ENCODE data around the gene FSTL1. TPM values are rescaled to one million over a fixed set of nuclear protein-coding genes. Genes with fewer than 3 reads are reported as not detected.

The FSTL1 gene
- total RNA-seq, 2 experiments from 2014 or later, result 0.12 to 0.40 TPM

- CTCF ChIA-PET, result interaction anchor here (0.9 to 8.5 kb wide), 7 partner anchors 15 to 526 kb away, joined by 4 to 241 read pairs (median 27); partner anchors contain the start of gene LRRC58
- no peak overlapping the region for H3K4me3 Mint-ChIP-seq
- POLR2A ChIA-PET, result interaction anchor here (0.6 kb wide), 1 partner anchor 140 kb away, joined by 3 read pairs; no protein-coding TSS in a partner anchor
These were observed 31.8 kb downstream of the FSTL1 start for GRCh38 chr3:120418866-120419490.

GRCh38 chr3:120418446-120418845 lies 32.3 kb downstream of the FSTL1 start:
- no peaks in the 10 kb centered on the region for H3K36me3 Mint-ChIP-seq
- POLR2A ChIA-PET, result interaction anchor here (0.6 kb wide), 1 partner anchor 140 kb away, joined by 3 read pairs; no protein-coding TSS in a partner anchor
- H3K9me3 Mint-ChIP-seq, result no peaks in the 10 kb centered on the region
- no peak for DNase-seq
- H3K27ac Mint-ChIP-seq, result no peak overlapping the region
- CTCF ChIA-PET, result interaction anchor here (0.6 to 8.5 kb wide), 14 partner anchors 14 to 1216 kb away, joined by 3 to 241 read pairs (median 6); partner anchors contain the start of genes GPR156 and LRRC58
- intact Hi-C loops (cut with micrococcal nuclease), result loop anchor here (5.0 kb wide), 2 partner anchors 326 to 596 kb away; partner anchors contain the start of gene GSK3B
- peaks cover 12% of the 10 kb centered on the region for H3K4me1 Mint-ChIP-seq (ENCODE audit: low read depth)
- no peak overlapping the region for H3K4me3 Mint-ChIP-seq
- H3K27me3 Mint-ChIP-seq, result no peaks in the 10 kb centered on the region

More at GRCh38 chr3:120418866-120419490, 31.8 kb downstream of the FSTL1 start:
- intact Hi-C loops (cut with micrococcal nuclease), result loop anchor here (1.0 to 5.0 kb wide), 3 partner anchors 327 to 597 kb away; partner anchors contain the start of gene GSK3B
- no peaks in the 10 kb centered on the region for H3K9me3 Mint-ChIP-seq
- H3K27ac Mint-ChIP-seq, result no peak overlapping the region
- no peaks in the 10 kb centered on the region for H3K36me3 Mint-ChIP-seq
- DNase-seq, result peak; percentile 41
- peaks cover 12% of the 10 kb centered on the region for H3K4me1 Mint-ChIP-seq (ENCODE audit: low read depth)
- H3K27me3 Mint-ChIP-seq, result no peaks in the 10 kb centered on the region

GRCh38 chr3:120417272-120417911 lies 33.4 kb downstream of the FSTL1 start:
- no peaks in the 10 kb centered on the region for H3K9me3 Mint-ChIP-seq
- peak; percentile 93 for DNase-seq
- H3K27ac Mint-ChIP-seq, result no peak overlapping the region
- no peaks in the 10 kb centered on the region for H3K27me3 Mint-ChIP-seq
- POLR2A ChIA-PET, result interaction anchor here (0.8 to 1.5 kb wide), 4 partner anchors 68 to 323 kb away, joined by 3 to 4 read pairs (median 4); partner anchors contain the start of genes GSK3B and LRRC58
- intact Hi-C loops (cut with micrococcal nuclease), result loop anchor here (1.0 to 5.0 kb wide), 7 partner anchors 69 to 595 kb away; partner anchors contain the start of genes GSK3B, GTF2E1 and RABL3
- H3K36me3 Mint-ChIP-seq, result no peaks in the 10 kb centered on the region
- CTCF ChIA-PET, result interaction anchor here (0.5 to 8.5 kb wide), 56 partner anchors 8 to 752 kb away, joined by 3 to 241 read pairs (median 4); partner anchors contain the start of genes GPR156, LRRC58 and NDUFB4
- H3K4me3 Mint-ChIP-seq, result peak overlapping the region; percentile 74
- peaks cover 12% of the 10 kb centered on the region for H3K4me1 Mint-ChIP-seq (ENCODE audit: low read depth)

GRCh38 chr3:120416868-120417267 lies 33.9 kb downstream of the FSTL1 start:
- DNase-seq, result peak; percentile 13
- H3K27ac Mint-ChIP-seq, result no peak overlapping the region

DNA sequence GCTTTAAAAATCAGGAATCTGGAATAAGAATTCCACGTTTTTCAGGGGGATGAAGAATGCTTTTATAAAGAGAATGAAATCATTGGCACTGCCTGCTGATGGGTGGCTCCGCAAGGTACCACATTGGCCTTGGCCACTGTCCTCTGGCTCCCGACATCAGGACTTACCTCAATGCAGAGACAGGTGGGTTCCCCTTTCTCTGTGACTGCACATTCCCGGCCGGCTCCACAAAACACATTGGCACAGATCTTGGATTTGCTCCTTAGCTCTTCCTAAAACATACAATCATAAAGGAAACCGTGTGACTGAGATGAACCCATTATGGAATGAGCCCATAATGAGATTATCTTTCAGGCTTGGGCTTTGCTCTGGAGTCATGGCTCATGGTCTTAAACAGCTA lies 35.0 kb downstream of the FSTL1 start:
- ChIA-PET CTCF (interaction anchor here (1.0 to 8.5 kb wide), 10 partner anchors 11 to 523 kb away, joined by 3 to 241 read pairs (median 18); partner anchors contain the start of gene LRRC58), POLR2A (no interaction called here)
- Mint-ChIP-seq H3K36me3 (no peaks in the 10 kb centered on the region), H3K9me3 (no peaks in the 10 kb centered on the region), H3K27me3 (no peaks in the 10 kb centered on the region), H3K4me1 (ENCODE audit: low read depth) (peaks cover 12% of the 10 kb centered on the region), H3K4me3 (no peak overlapping the region), H3K27ac (no peak overlapping the region)
- intact Hi-C loops (cut with micrococcal nuclease), result loop anchor here (5.0 kb wide), 2 partner anchors 323 to 593 kb away; partner anchors contain the start of gene GSK3B
- no peak for DNase-seq

More at GRCh38 chr3:120416868-120417267, 33.9 kb downstream of the FSTL1 start:
- POLR2A ChIA-PET, result interaction anchor here (0.8 to 1.5 kb wide), 4 partner anchors 68 to 322 kb away, joined by 3 to 4 read pairs (median 4); partner anchors contain the start of genes GSK3B and LRRC58
- peak overlapping the region; percentile 74 for H3K4me3 Mint-ChIP-seq
- no peaks in the 10 kb centered on the region for H3K36me3 Mint-ChIP-seq
- H3K9me3 Mint-ChIP-seq, result no peaks in the 10 kb centered on the region
- CTCF ChIA-PET, result interaction anchor here (0.7 to 8.5 kb wide), 54 partner anchors 8 to 751 kb away, joined by 3 to 241 read pairs (median 4); partner anchors contain the start of genes GPR156, LRRC58 and NDUFB4
- H3K4me1 Mint-ChIP-seq (ENCODE audit: low read depth), result peaks cover 12% of the 10 kb centered on the region
- intact Hi-C loops (cut with micrococcal nuclease), result loop anchor here (1.0 to 5.0 kb wide), 7 partner anchors 69 to 595 kb away; partner anchors contain the start of genes GSK3B, GTF2E1 and RABL3
- H3K27me3 Mint-ChIP-seq, result no peaks in the 10 kb centered on the region

DNA sequence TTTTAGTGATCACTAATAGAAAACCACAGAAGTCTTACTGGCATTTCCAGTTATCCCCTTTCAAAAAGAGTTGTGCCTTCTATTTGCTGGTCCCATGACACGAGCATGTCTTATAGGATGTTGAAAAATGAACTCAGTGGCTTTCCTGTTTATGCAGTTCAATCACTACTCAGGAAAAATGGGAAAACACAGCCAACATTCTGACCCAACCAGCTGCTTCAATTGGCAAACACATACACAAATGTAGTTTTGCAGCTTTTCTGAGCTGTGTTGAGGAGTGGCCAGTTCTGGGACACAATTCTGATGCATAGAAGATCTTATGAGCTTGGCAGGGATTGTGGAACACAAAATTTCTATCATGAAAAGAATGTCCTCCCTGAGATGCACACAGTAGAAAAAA lies 40.3 kb downstream of the FSTL1 start:
- CTCF ChIA-PET, result interaction anchor here (1.9 kb wide), 1 partner anchor 167 kb away, joined by 6 read pairs; no protein-coding TSS in a partner anchor
- H3K9me3 Mint-ChIP-seq, result no peaks in the 10 kb centered on the region
- intact Hi-C loops (cut with micrococcal nuclease), result no loop called here
- H3K36me3 Mint-ChIP-seq, result no peaks in the 10 kb centered on the region
- POLR2A ChIA-PET, result no interaction called here
- no peak overlapping the region for H3K4me3 Mint-ChIP-seq
- H3K27ac Mint-ChIP-seq, result no peak overlapping the region
- no peaks in the 10 kb centered on the region for H3K4me1 Mint-ChIP-seq (ENCODE audit: low read depth)
- no peak for DNase-seq
- H3K27me3 Mint-ChIP-seq, result no peaks in the 10 kb centered on the region

GRCh38 chr3:120410116-120410515 lies 40.7 kb downstream of the FSTL1 start:
- H3K9me3 Mint-ChIP-seq, result no peaks in the 10 kb centered on the region
- CTCF ChIA-PET, result interaction anchor here (1.0 to 1.9 kb wide), 2 partner anchors 149 to 167 kb away, joined by 3 to 6 read pairs; no protein-coding TSS in a partner anchor
- intact Hi-C loops (cut with micrococcal nuclease), result no loop called here
- H3K27ac Mint-ChIP-seq, result no peak overlapping the region
- DNase-seq, result no peak
- no peaks in the 10 kb centered on the region for H3K27me3 Mint-ChIP-seq
- POLR2A ChIA-PET, result no interaction called here
- no peak overlapping the region for H3K4me3 Mint-ChIP-seq
- no peaks in the 10 kb centered on the region for H3K36me3 Mint-ChIP-seq
- no peaks in the 10 kb centered on the region for H3K4me1 Mint-ChIP-seq (ENCODE audit: low read depth)

DNA sequence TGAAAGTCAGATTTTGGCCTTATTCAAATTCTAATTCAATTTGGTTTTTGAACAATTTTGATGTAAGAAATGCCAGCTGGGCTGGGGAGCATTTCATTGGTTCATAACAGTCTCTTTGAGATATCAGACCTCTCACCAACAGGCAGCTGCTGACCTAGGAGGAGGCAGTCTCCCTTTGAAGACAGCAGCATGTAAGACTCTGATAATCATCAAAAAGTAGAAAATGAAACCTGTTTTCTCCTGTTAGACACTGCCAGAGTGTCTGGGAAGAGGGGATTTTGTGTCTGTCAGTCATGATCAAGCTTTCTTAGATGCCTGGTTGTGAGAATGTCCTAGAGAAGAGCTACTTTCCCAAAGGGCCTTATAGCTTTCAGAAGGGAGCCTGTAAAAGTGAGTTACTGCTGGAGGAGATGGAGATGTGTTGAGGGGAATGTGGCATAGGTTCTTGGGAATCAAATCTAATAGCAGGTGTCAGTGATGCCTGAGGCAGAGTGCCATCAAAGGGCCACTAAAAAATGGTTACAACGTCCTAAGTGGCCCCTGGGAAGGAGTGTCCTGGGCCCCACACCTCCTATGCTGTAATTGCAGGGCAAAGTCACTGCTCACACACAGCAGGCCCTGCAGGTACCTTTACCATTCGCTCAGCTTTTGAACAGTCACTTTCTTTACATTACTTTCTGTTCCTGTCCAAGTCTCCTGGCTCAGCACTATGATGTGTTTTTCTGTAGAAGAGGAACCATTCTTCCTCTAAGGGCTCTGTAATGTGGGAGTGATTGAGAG lies 43.1 kb downstream of the FSTL1 start:
- intact Hi-C loops (cut with micrococcal nuclease), result no loop called here
- POLR2A ChIA-PET, result no interaction called here
- Mint-ChIP-seq H3K36me3 (no peaks in the 10 kb centered on the region), H3K27me3 (no peaks in the 10 kb centered on the region), H3K9me3 (no peaks in the 10 kb centered on the region), H3K4me1 (ENCODE audit: low read depth) (no peaks in the 10 kb centered on the region), H3K4me3 (no peak overlapping the region), H3K27ac (no peak overlapping the region)
- CTCF ChIA-PET, result interaction anchor here (1.5 kb wide), 1 partner anchor 9 kb away, joined by 4 read pairs; no protein-coding TSS in a partner anchor
- DNase-seq, result no peak

- DNase-seq, result no peak
- Mint-ChIP-seq H3K36me3 (no peaks in the 10 kb centered on the region), H3K4me1 (ENCODE audit: low read depth) (no peaks in the 10 kb centered on the region), H3K27ac (no peak overlapping the region), H3K27me3 (no peaks in the 10 kb centered on the region), H3K9me3 (no peaks in the 10 kb centered on the region), H3K4me3 (no peak overlapping the region)
- POLR2A ChIA-PET, result no interaction called here
- CTCF ChIA-PET, result interaction anchor here (4.3 kb wide), 1 partner anchor 12 kb away, joined by 27 read pairs; no protein-coding TSS in a partner anchor
- intact Hi-C loops (cut with micrococcal nuclease), result no loop called here
These were observed 45.9 kb downstream of the FSTL1 start for GRCh38 chr3:120404876-120405275.

GRCh38 chr3:120402257-120402656 lies 48.5 kb downstream of the FSTL1 start:
- H3K27ac Mint-ChIP-seq, result no peak overlapping the region
- H3K27me3 Mint-ChIP-seq, result no peaks in the 10 kb centered on the region
- no peak for DNase-seq
- H3K4me1 Mint-ChIP-seq (ENCODE audit: low read depth), result no peaks in the 10 kb centered on the region
- intact Hi-C loops (cut with micrococcal nuclease), result no loop called here
- no peaks in the 10 kb centered on the region for H3K9me3 Mint-ChIP-seq
- CTCF ChIA-PET, result interaction anchor here (4.3 kb wide), 1 partner anchor 15 kb away, joined by 27 read pairs; no protein-coding TSS in a partner anchor
- H3K4me3 Mint-ChIP-seq, result no peak overlapping the region
- H3K36me3 Mint-ChIP-seq, result no peaks in the 10 kb centered on the region
- POLR2A ChIA-PET, result no interaction called here

GRCh38 chr3:120399372-120399771 lies 51.4 kb downstream of the FSTL1 start:
- H3K27me3 Mint-ChIP-seq, result no peaks in the 10 kb centered on the region
- no peak for DNase-seq
- H3K36me3 Mint-ChIP-seq, result no peaks in the 10 kb centered on the region
- CTCF ChIA-PET, result interaction anchor here (0.7 to 1.1 kb wide), 2 partner anchors 18 kb away, joined by 3 to 4 read pairs; no protein-coding TSS in a partner anchor
- H3K4me3 Mint-ChIP-seq, result no peak overlapping the region
- POLR2A ChIA-PET, result no interaction called here
- H3K4me1 Mint-ChIP-seq (ENCODE audit: low read depth), result no peaks in the 10 kb centered on the region
- H3K9me3 Mint-ChIP-seq, result no peaks in the 10 kb centered on the region
- no peak overlapping the region for H3K27ac Mint-ChIP-seq
- intact Hi-C loops (cut with micrococcal nuclease), result no loop called here
